ENCODE data around the gene FAM209B. TPM values are rescaled to one million over a fixed set of nuclear protein-coding genes. Genes with fewer than 3 reads are reported as not detected.

FAM209B gene
- total RNA-seq, 1 experiment from 2014 or later: 0.92 TPM

DNA sequence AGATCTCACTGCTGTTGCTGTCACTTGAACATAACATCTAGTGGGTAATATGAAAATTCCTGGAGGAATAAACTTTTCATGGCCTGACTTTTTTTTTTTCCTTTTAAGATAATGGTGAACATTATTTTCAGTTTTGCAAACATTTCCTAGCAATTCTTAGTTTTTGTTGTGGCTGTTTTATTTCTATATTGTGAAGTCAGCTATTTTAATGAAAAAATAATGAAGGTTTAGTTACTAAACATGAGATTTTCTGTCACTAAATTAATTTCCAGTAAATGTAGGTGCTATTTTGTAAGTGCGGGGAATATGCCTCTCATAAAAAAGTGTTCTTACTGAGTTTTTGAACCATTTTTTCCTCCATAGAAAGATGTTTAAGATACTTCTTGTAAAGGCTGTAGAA, 31.9 kb upstream of the FAM209B start:
- Histone ChIP-seq H2BK5ac (ENCODE audit: insufficient read length, low read length) (no peak overlapping the region), H4K20me1 (ENCODE audit: control insufficient read depth, insufficient read depth, insufficient read length) (no peaks in the 10 kb centered on the region), H2BK120ac (ENCODE audit: low read depth, low read length, poor library complexity, severe bottlenecking) (no peak overlapping the region), H3K9ac (ENCODE audit: extremely low read depth, insufficient read length, low read length) (no peak overlapping the region), H3K79me1 (ENCODE audit: insufficient read depth, low read depth, low read length, poor library complexity, severe bottlenecking) (peaks cover 6% of the 10 kb centered on the region), H2BK15ac (ENCODE audit: low read depth, low read length) (no peak overlapping the region), H3K4me1 (ENCODE audit: insufficient read depth, low read length) (no peaks in the 10 kb centered on the region), H3K56ac (ENCODE audit: insufficient read length, low read depth, low read length) (no peak overlapping the region), H2BK12ac (ENCODE audit: insufficient read length, low read depth, low read length) (no peak overlapping the region), H3K9me3 (ENCODE audit: control insufficient read depth, low read depth, low read length) (no peaks in the 10 kb centered on the region), H4K5ac (ENCODE audit: insufficient read length, low read depth, low read length) (no peak overlapping the region), H4K8ac (replicated peaks; ENCODE audit: insufficient read length, low read depth, low read length) (no peak overlapping the region), H2AFZ (ENCODE audit: low read length) (no peak overlapping the region), H3K27ac (ENCODE audit: insufficient read length, low read depth, low read length) (no peak overlapping the region), H3K23ac (ENCODE audit: insufficient read length, low read depth, low read length) (no peak overlapping the region), H3T11ph (ENCODE audit: low read length) (no peak overlapping the region), H4K91ac (ENCODE audit: insufficient read length, low read depth, low read length) (no peak overlapping the region), H3K27me3 (ENCODE audit: insufficient read depth, low read length) (no peaks in the 10 kb centered on the region), H3K23me2 (ENCODE audit: insufficient read length, low read depth, low read length, poor library complexity, severe bottlenecking) (no peaks in the 10 kb centered on the region), H2AK5ac (ENCODE audit: insufficient read length, low read length) (no peak overlapping the region), H3K4ac (ENCODE audit: low read depth, low read length) (no peak overlapping the region), H3K14ac (ENCODE audit: insufficient read depth, low read length) (no peak overlapping the region), H2BK20ac (ENCODE audit: low read depth, low read length, poor library complexity, severe bottlenecking) (no peak overlapping the region), H3K4me2 (ENCODE audit: insufficient read depth, insufficient read length, low read length) (no peak overlapping the region), H3K18ac (ENCODE audit: insufficient read length, low read depth, low read length) (no peak overlapping the region), H3K79me2 (ENCODE audit: insufficient read depth, low read length) (no peaks in the 10 kb centered on the region)
- Mint-ChIP-seq H3K4me1 (peaks cover 0 to 3% of the 10 kb centered on the region in 2 experiments; a peak in 1 of 4 replicates), H3K9me3 (no peaks in the 10 kb centered on the region), H3K36me3 (ENCODE audit: insufficient read depth in 1 of 3, low read depth in 3 of 3) (peaks cover 0 to 14% (median 13%) of the 10 kb centered on the region in 3 experiments; a peak in 5 of 7 replicates), H3K27ac (no peak overlapping the region), H3K4me3 (no peak overlapping the region), H3K27me3 (ENCODE audit: low read depth) (no peaks in the 10 kb centered on the region)
- TF ChIP-seq, protein P1, sequence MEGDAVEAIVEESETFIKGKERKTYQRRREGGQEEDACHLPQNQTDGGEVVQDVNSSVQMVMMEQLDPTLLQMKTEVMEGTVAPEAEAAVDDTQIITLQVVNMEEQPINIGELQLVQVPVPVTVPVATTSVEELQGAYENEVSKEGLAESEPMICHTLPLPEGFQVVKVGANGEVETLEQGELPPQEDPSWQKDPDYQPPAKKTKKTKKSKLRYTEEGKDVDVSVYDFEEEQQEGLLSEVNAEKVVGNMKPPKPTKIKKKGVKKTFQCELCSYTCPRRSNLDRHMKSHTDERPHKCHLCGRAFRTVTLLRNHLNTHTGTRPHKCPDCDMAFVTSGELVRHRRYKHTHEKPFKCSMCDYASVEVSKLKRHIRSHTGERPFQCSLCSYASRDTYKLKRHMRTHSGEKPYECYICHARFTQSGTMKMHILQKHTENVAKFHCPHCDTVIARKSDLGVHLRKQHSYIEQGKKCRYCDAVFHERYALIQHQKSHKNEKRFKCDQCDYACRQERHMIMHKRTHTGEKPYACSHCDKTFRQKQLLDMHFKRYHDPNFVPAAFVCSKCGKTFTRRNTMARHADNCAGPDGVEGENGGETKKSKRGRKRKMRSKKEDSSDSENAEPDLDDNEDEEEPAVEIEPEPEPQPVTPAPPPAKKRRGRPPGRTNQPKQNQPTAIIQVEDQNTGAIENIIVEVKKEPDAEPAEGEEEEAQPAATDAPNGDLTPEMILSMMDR (conservative IDR thresholded peaks at IDR 0.05): no peak
- no CpG with 5 or more reads among the region's 1 CpG for WGBS (ENCODE audit: extremely low coverage, insufficient read length, low lambda C conversion rate)
- no peak for DNase-seq
